GM12873 (cell line): ENCODE measurements around the gene CPSF7.

Source experiments
- CTCF ChIP-seq: IDR thresholded peaks from 2 replicates; pipeline ENCODE4 v1.5.1; 2012; ENCODE audit warnings: low read depth, mild to moderate bottlenecking, moderate library complexity, low read length, control low read depth; ENCODE audit not compliant: insufficient read depth; ENCODE audit errors: missing control alignments

Gene CPSF7

DNA sequence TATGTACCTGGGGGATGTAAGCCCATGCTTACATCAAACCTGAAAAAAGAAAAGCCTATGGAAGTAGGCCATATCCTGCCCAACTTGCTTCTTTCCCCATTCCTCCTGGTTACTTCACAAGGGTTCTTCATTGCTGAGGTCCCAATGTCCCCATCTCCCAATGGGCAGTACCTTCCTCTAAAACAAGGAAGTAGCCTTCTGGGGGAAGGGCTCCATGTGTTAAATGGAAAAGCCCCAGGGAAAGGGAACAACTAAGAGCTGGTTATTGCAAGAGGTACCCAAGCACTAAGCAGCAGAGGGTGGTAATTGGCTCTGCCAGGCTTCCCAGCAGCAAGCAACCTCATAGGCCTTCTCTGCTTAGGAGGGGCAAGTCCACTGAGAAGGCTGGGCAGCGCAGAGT is 26.1 kb downstream of the CPSF7 start:
- no peak for TF ChIP-seq CTCF

DNA sequence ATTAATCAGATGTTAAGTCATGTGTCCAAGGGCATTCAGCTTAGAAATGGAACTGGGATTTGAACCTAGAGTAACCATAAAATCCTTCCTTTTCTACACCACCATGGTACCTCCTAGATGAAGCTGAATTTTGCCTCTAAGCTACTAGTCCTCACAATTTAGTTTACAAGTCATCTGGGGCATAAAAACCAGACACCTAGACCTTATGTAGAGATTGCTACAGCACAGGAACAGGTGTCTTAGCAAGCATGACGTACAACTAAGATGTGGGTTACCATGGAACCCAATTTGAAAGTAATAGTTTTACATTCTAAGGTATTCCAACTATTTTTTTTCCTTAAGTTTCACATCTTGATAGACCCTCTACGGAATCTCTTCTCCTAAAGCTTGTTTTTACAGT is 28.2 kb downstream of the CPSF7 start:
- TF ChIP-seq CTCF = no peak

GRCh38 chr11:61401173-61401572 is 28.6 kb downstream of the CPSF7 start:
- TF ChIP-seq CTCF = no peak

GRCh38 chr11:61392981-61393595 is 36.7 kb downstream of the CPSF7 start:
- peak; percentile 35 for TF ChIP-seq CTCF

DNA sequence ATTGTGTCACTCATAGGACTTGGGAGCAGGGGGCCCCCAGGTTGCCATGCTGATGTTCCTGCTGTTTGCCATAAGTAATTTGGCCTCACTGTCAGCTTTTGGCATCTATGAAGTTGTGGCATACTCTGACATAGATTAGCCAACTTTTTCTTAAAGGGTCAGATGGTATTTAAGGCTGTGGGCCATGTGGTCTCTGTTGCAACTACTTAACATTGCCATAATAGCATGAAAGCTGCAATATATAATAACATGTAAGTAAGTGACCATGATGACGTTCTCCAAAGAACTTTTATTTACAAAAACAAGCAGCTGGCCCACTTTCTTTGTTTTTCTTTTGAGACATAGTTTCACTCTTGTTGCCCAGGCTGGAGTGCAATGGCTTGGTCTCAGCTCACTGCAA is 39.6 kb downstream of the CPSF7 start:
- TF ChIP-seq CTCF = no peak

DNA sequence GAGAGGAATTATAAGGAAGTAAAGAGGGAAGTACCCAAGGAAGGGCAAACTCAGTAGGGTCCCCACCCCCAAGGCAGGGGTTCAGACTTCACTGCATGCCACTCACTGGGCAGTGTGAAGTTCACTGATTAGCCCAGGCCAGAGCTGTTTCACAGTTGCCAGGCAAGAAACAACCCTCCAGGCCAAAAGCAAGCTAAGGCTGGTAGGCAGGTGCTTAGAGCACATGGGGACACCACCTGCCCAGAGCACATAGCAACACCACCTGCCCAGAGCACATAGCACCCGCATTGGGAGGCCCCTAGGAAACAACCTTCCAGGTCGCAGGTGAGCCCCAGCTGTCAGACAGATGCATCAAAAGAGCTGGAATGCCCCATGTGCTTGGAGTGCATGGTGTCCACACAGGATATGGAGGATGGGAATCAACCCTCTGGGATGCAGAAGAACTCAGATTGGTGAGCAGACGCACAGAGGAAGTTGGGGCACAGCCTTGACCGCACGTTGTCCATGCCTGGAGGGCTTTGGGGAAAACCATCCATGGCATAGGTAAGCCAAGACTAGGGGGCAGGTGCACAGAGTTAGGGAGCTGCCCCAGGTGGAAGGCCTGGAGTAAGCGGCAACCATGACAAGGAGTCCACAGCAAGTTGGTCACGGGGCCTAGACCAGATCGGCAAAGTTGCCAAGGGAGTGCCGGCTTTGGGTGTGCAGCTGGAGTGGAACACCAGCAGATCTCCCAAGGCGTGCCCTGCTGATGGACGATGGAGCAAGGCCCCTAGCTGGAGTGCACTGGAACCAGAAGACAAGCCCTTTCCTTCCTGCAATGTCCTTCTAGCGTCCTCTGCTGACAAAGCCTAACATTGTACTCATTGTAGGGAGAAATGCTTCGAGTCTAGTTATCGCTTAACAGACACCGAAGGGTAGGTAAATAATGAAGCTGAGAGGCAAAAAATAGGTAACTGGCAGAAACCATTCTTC is 45.2 kb downstream of the CPSF7 start:
- peak; percentile 54 for TF ChIP-seq CTCF

DNA sequence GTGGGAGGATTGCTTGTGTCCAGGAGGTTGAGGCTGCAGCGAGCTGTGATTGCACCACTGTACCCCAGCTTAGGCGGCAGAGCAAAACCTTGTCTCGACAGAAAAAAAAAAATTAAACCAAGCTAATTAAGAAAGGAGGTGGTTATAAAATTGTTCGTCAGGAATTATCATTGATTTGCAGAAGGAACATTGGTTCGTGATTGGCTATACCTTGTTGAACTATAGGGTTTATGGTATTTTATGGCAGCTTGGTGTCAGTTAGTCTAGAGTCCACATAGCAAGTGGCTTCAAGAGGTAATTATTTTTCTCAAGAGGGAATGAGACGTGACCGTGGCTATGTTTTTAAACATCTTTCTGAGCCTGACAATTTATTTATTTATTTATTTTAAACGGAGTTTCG is 48.9 kb downstream of the CPSF7 start:
- no peak for TF ChIP-seq CTCF
